ENCODE measurements around the gene SORCS2.
A peak's percentile ranks its signal among the peaks of the same experiment; 100 is the strongest.

The SORCS2 gene

DNA sequence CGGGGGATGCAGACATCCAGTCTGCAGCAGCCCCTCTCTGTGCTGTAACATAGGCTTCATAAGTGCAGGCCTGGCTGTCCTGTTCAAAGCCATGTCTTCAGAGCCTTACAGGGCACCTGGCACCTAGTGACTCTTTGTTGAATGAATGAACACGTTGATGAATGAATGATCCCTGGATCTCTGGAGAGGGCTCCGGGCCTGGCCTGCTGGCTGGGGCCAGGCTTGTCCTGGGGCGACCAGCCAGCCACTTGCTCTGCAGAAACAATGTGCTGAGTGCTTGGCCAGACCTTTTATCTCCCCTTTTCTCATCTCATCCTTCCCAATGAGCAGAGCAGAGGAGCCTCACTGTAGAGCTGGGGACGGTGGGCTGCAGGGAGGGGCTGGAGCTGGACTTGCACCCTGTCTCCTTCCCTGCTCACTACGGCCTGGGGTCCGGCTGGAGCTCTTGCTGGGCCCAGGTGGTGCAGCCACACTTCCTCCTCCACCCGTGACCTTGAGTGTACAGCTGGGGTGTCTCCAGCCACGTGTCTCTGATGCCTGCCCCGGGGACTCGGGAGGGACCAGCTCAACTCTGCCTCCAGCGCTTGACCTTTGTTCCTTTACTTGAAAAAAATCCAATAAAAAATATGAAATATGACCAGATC, 164.5 kb downstream of the SORCS2 start:
- no peak for DNase-seq (ENCODE audit: low read depth)

DNA sequence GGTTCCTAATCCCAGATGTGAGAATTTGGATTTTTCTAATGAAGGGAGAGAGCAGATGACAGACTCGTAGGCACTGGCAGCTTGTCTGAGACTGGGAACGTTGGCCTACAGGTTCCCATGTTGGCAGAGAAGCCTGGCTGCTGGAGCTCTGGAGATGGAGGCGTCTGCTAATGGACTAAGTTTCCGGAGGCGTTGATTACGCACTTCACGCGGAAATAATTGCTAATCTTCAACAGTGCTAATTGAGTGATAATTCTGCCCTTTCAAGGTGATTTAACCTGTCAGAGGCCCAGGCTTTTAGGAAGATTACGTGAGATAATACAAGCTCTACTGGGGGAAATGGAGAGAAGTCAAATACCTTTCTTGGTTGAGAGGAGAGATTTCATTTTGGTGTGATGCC, 165.0 kb downstream of the SORCS2 start:
- DNase-seq (ENCODE audit: low read depth), result no peak

DNA sequence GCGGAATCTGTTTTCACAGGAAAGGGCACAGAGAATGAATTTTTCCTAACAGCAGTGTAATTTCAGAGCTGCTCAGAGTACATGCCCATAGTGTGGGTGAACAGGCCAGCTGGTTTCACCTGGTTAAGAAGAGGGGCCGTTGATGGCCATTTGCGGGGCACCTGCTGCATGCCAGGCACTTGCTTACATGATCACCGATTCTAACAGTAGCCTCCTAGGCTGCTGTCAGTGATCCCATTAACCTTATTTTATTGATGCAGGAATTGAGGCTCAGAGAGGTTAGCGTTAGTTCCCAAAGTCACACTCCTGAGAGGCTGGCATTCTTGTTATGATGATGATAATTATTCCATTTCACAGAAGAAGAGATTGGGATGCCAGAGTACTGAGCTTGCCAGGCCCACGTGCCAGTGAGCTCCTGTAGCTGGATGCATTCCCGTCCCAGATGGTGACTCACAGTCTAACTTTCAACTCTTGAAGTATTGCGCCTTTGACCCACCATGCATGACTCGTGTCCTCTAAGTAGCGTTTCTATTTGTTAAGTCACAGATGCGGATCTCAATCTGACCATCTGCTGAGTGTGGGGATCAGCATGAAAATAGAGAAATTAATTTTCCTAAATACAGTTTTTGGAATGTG, 165.9 kb downstream of the SORCS2 start:
- peak; percentile 78 for DNase-seq (ENCODE audit: low read depth)

- no peak for DNase-seq (ENCODE audit: low read depth)
Measured at GRCh38 chr4:7359400-7360062, 167.2 kb downstream of the SORCS2 start.

- no peak for DNase-seq (ENCODE audit: low read depth)
Measured at GRCh38 chr4:7360806-7361205, 168.5 kb downstream of the SORCS2 start.

- DNase-seq (ENCODE audit: low read depth), result no peak
Measured at GRCh38 chr4:7361280-7361895, 169.1 kb downstream of the SORCS2 start.

GRCh38 chr4:7362341-7362740, 170.0 kb downstream of the SORCS2 start:
- DNase-seq (ENCODE audit: low read depth), result no peak

GRCh38 chr4:7362862-7363430, 170.6 kb downstream of the SORCS2 start:
- DNase-seq (ENCODE audit: low read depth), result no peak

- DNase-seq (ENCODE audit: low read depth), result no peak
Measured at GRCh38 chr4:7364979-7365378, 172.6 kb downstream of the SORCS2 start.

GRCh38 chr4:7365462-7366179, 173.3 kb downstream of the SORCS2 start:
- no peak for DNase-seq (ENCODE audit: low read depth)

DNA sequence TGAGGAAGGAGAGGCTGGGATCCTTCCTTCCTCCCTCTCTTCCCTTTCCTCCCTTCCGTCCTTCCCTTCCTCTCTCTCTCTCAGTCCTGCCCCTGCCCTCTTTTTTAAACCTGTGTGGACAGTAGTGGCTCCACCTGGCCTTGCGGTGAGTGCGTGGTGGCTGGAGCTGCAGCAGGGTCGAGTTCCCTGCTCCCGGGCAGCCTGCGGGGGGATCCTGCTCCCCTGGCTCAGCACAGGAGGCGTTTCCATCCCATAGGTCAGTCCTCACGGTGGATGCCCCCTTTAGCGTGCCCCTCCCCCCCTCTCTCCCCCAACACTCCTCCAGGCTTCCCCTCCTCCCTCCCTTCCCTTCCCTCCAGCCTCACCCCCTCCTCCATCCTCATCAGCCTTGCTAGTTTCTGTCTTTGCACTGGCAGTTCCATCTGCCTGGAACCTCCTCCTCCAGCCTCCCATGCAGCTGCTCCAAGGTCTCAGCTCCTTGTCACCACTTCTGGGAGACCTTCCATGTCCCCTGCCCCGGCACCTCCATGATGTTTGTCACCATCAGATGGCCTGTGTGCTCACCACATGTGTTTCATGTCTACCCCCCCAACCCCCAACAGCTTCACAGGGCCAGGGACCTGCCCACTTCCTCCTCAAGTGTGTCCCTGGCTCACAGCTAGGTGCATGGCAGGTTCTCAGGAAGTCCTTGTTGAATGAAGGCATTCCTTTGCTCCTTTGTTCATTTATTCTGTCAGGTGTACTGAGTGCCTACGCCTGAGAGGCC, 174.0 kb downstream of the SORCS2 start:
- no peak for DNase-seq (ENCODE audit: low read depth)

- no peak for DNase-seq (ENCODE audit: low read depth)
Measured at GRCh38 chr4:7366954-7367353, 174.6 kb downstream of the SORCS2 start.

- no peak for DNase-seq (ENCODE audit: low read depth)
Measured at GRCh38 chr4:7367406-7367805, 175.1 kb downstream of the SORCS2 start.

DNA sequence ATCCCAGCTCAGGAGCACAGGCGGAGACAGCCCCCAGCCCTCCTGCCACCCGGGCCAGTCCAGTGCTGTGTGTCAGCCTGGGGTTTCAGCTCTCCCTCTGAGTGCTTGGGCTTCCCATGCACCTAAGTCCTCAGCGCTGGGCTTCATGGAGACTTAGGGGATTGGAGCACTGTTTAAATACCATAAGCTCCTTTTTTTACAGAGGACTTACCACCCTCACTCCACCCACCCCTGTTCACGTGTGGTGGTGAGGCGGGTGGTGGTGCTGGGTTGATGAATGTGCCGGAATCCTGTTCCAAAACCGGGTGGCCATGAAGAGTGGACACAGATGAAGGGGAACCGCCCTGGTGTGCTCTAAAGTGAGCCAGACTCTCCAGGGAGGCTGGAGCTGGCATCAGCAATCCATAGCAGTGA, 175.5 kb downstream of the SORCS2 start:
- no peak for DNase-seq (ENCODE audit: low read depth)

DNA sequence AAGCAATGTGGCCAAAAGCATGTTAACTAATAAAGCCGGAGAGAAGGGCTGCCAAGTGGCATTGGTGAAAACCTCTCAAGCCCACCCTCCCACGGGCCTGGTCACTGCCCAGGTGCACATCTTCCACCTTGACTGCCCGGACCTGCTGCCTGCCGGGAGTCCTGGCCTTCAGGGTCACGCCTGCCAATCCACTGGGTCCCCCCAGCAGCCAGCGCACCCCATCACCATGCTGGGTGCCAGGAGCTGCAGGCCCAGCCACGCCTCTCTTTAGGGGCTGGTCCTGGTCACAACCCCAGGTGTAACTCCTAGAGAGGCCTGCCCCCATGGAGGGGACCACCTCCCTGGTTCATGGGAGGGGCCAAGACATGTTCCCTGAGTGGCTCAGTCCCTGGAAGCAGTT, 176.0 kb downstream of the SORCS2 start:
- no peak for DNase-seq (ENCODE audit: low read depth)

GRCh38 chr4:7369511-7369910, 177.2 kb downstream of the SORCS2 start:
- DNase-seq (ENCODE audit: low read depth), result no peak

DNA sequence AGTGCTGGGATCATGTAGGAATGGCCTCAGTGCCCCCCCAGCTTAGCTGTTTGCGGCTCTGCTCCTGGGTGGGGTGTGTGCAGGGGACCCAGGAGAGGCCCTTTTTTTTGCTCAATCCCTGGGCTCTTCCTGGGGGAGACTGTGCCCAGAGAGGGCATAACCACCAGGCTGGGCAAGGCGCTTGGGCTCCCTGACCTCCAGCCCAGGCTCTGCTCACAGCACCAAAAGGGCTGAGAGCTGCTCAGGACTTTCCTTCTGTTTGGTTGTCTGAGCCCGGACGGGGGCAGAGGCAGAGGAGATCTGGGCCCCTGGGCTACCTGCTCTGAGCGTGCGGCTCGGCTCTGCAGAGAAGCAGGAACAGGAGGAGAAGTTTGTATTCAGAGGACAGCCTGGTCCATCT, 177.7 kb downstream of the SORCS2 start:
- DNase-seq (ENCODE audit: low read depth), result no peak

- DNase-seq (ENCODE audit: low read depth), result peak; percentile 29
Measured at GRCh38 chr4:7371210-7371941, 179.0 kb downstream of the SORCS2 start.

DNA sequence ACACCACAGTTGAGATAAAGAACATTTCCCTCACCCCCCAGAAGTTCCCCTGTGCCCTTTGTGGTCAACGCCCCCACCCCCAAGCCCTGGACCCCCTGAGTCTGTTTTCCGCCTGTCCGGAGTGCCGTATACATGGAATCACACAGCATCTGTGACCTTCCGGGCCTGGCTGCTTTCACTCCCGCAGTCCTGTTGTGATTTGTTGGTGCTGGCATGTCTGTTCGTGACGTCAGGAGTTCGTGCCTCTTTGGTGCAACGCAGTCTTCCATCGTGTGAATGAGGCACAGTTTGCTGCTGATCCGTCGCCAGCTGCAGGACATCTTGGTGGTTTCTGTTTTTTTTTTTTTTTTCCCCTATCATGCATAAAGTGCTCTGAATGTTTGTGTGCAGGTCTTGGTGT, 180.3 kb downstream of the SORCS2 start:
- DNase-seq (ENCODE audit: low read depth), result no peak

DNA sequence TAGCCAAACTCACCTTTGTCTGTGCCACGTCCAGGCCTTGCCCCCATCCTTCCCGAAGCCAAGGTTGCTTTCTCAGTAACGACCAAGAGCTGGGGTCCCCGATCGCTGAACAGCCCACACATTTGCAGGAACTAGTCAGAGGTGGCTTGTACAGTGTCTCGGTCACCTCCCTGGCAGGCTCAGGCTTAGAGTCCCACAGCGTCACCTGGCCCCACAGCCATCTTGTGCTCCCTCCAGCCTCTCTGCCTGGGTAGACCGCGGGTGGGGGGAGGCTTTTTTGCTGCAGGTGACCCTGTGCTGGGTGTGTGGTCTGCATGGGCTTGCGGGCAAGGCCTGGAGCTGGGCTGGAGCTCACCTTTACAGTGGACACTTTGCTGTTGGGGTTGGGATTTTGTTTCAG, 182.2 kb downstream of the SORCS2 start:
- no peak for DNase-seq (ENCODE audit: low read depth)

DNA sequence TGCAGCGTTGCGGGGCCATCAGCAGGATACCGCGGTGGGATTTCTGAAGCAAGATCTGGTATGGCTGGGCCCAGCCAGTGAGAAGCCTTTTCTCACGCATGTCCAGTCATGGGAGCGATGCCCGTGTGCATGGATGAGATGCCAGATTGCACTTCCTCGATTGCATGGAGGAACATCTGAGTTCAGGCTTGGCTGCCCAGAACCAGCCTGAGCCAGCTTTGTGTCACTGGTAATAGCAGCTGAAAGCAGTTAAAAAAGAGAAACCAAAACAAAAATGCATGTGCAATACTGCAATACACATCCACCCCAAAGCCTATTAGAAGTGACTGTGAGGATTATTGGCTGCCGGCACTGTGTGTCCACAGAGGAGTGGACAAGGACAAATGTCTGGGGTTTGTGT, 183.1 kb downstream of the SORCS2 start:
- DNase-seq (ENCODE audit: low read depth), result peak; percentile 58
